ENCODE measurements around the gene CCNA2. TPM values are rescaled to one million over a fixed set of nuclear protein-coding genes. Genes with fewer than 3 reads are reported as not detected.
A peak's percentile ranks its signal among the peaks of the same experiment; 100 is the strongest.

The CCNA2 gene
- polyA plus RNA-seq, 1 experiment = 18.6 TPM

GRCh38 chr4:121784401-121784800 lies 39.3 kb downstream of the CCNA2 start:
- POLR2A ChIA-PET = no interaction called here
- CTCF ChIA-PET = interaction anchor here (0.6 kb wide), 1 partner anchor 38 kb away, joined by 3 read pairs; no protein-coding TSS in a partner anchor
- no peak for DNase-seq (ENCODE audit: low read depth, low spot score)

GRCh38 chr4:121783210-121783609 lies 40.5 kb downstream of the CCNA2 start:
- H3K9me3 ChIP-seq (ENCODE audit: control insufficient read depth, insufficient read depth, low read length) = no peaks in the 10 kb centered on the region
- H3K27ac ChIP-seq (ENCODE audit: low read depth, low read length) = no peak overlapping the region
- POLR2A ChIA-PET = no interaction called here
- no peak overlapping the region for H3K4me3 ChIP-seq (ENCODE audit: low read depth, low read length)
- H3K27me3 ChIP-seq (ENCODE audit: control insufficient read depth, insufficient read depth, low read length) = no peaks in the 10 kb centered on the region
- no peak for TF ChIP-seq CTCF (IDR thresholded peaks at IDR 0.05; ENCODE audit: low read depth, low read length)
- CTCF ChIA-PET = no interaction called here
- no peak for DNase-seq (ENCODE audit: low read depth, low spot score)

More at GRCh38 chr4:121784401-121784800, 39.3 kb downstream of the CCNA2 start:
- no peak overlapping the region for H3K27ac ChIP-seq (ENCODE audit: low read depth, low read length)
- TF ChIP-seq CTCF (IDR thresholded peaks at IDR 0.05; ENCODE audit: low read depth, low read length) = no peak
- H3K9me3 ChIP-seq (ENCODE audit: control insufficient read depth, insufficient read depth, low read length) = no peaks in the 10 kb centered on the region
- H3K27me3 ChIP-seq (ENCODE audit: control insufficient read depth, insufficient read depth, low read length) = no peaks in the 10 kb centered on the region
- H3K4me3 ChIP-seq (ENCODE audit: low read depth, low read length) = no peak overlapping the region

DNA sequence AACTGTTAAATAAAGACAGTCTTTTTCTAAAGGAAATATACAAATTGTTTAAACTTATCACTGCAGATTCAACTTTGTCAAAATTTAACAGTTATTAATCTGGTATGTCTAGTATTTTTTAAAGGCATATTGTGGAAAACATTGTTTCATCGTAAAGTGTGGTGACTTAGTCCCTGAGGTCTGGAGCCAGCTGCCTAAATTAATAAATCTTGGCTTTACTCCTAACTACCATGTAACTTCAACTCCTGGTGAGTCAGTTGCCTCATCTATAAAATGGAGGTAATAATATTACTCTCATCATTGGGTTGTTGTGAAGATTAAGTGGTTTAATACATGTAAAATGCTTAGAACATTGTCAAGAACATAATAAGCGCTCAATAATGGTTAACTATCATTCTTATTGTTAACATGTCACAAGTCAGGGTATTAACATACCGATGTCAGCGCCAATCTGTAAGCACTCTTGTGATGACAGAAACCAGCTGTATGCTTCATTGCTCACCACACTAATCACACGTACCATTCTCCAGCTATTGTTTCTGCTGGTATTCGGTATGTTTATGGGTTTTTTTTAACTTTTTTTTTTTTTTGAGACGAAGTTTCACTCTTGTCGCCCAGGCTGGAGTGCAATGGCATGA lies 44.6 kb downstream of the CCNA2 start:
- H3K27me3 ChIP-seq (ENCODE audit: control insufficient read depth, insufficient read depth, low read length) = no peaks in the 10 kb centered on the region
- no peak for TF ChIP-seq CTCF (IDR thresholded peaks at IDR 0.05; ENCODE audit: low read depth, low read length)
- peak; percentile 46 for DNase-seq (ENCODE audit: low read depth, low spot score)
- CTCF ChIA-PET = interaction anchor here (0.7 to 1.7 kb wide), 3 partner anchors 11 to 233 kb away, joined by 4 to 5 read pairs (median 4); no protein-coding TSS in a partner anchor
- H3K9me3 ChIP-seq (ENCODE audit: control insufficient read depth, insufficient read depth, low read length) = no peaks in the 10 kb centered on the region
- no peak overlapping the region for H3K4me3 ChIP-seq (ENCODE audit: low read depth, low read length)
- H3K27ac ChIP-seq (ENCODE audit: low read depth, low read length) = no peak overlapping the region
- POLR2A ChIA-PET = interaction anchor here (0.7 to 2.8 kb wide), 3 partner anchors 12 to 91 kb away, joined by 3 to 18 read pairs (median 4); partner anchors contain the start of genes ANXA5 and BBS7

DNA sequence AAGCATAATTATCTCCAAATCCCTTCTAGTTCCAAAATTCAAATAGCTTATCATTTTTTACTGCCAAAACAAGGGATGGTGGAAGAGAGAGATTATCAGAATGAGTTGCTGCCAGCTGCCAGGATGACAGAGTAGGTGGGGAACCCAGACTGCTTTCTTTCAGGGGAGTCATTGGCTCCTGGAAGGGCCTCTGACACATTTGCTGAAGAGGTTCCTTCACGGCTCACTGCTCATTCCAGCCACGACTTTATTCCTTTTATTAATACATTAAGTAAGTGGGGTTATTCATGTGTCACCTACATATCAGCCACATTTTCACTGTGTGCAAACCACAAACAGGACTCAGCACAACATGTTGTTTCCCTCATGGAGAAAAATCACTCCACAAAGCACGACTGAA lies 46.1 kb downstream of the CCNA2 start:
- no peaks in the 10 kb centered on the region for H3K27me3 ChIP-seq (ENCODE audit: control insufficient read depth, insufficient read depth, low read length)
- TF ChIP-seq CTCF (IDR thresholded peaks at IDR 0.05; ENCODE audit: low read depth, low read length) = no peak
- H3K27ac ChIP-seq (ENCODE audit: low read depth, low read length) = no peak overlapping the region
- no peaks in the 10 kb centered on the region for H3K9me3 ChIP-seq (ENCODE audit: control insufficient read depth, insufficient read depth, low read length)
- H3K4me3 ChIP-seq (ENCODE audit: low read depth, low read length) = no peak overlapping the region
- ChIA-PET POLR2A (interaction anchor here (2.8 kb wide), 1 partner anchor 13 kb away, joined by 18 read pairs; no protein-coding TSS in a partner anchor), CTCF (interaction anchor here (1.4 to 1.7 kb wide), 2 partner anchors 12 to 315 kb away, joined by 4 to 5 read pairs; no protein-coding TSS in a partner anchor)
- DNase-seq (ENCODE audit: low read depth, low spot score) = no peak
